ENCODE results near the gene RAB3C.

RAB3C gene

GRCh38 chr5:58893551-58893950, 310.7 kb downstream of the RAB3C start:
- no peak for DNase-seq (ENCODE audit: extremely low read depth, insufficient read length)
- TF ChIP-seq, protein P1, sequence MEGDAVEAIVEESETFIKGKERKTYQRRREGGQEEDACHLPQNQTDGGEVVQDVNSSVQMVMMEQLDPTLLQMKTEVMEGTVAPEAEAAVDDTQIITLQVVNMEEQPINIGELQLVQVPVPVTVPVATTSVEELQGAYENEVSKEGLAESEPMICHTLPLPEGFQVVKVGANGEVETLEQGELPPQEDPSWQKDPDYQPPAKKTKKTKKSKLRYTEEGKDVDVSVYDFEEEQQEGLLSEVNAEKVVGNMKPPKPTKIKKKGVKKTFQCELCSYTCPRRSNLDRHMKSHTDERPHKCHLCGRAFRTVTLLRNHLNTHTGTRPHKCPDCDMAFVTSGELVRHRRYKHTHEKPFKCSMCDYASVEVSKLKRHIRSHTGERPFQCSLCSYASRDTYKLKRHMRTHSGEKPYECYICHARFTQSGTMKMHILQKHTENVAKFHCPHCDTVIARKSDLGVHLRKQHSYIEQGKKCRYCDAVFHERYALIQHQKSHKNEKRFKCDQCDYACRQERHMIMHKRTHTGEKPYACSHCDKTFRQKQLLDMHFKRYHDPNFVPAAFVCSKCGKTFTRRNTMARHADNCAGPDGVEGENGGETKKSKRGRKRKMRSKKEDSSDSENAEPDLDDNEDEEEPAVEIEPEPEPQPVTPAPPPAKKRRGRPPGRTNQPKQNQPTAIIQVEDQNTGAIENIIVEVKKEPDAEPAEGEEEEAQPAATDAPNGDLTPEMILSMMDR (IDR thresholded peaks at IDR 0.05; ENCODE audit: insufficient read depth, low read length, poor library complexity, severe bottlenecking) = no peak
- no peaks in the 10 kb centered on the region for H3K36me3 ChIP-seq (ENCODE audit: control insufficient read depth, insufficient read depth, low read length)
- H3K4me3 ChIP-seq (replicated peaks; ENCODE audit: low read depth, low read length) = no peak overlapping the region
- H3K27me3 ChIP-seq (replicated peaks; ENCODE audit: control insufficient read depth, insufficient read depth, low read length) = no peaks in the 10 kb centered on the region; the same call in 1 of the 2 replicates

GRCh38 chr5:58898006-58898405, 315.1 kb downstream of the RAB3C start:
- no peak for DNase-seq (ENCODE audit: extremely low read depth, insufficient read length)
- Histone ChIP-seq H3K27me3 (replicated peaks; ENCODE audit: control insufficient read depth, insufficient read depth, low read length) (peaks cover 2% of the 10 kb centered on the region; the same call in 1 of the 2 replicates), H3K4me3 (replicated peaks; ENCODE audit: low read depth, low read length) (no peak overlapping the region), H3K36me3 (ENCODE audit: control insufficient read depth, insufficient read depth, low read length) (no peaks in the 10 kb centered on the region)
- TF ChIP-seq, protein P1 (IDR thresholded peaks at IDR 0.05; ENCODE audit: insufficient read depth, low read length, poor library complexity, severe bottlenecking) = no peak

- H3K27me3 ChIP-seq (replicated peaks; ENCODE audit: control insufficient read depth, insufficient read depth, low read length) = peaks cover 2% of the 10 kb centered on the region; the same call in 1 of the 2 replicates
- no peaks in the 10 kb centered on the region for H3K36me3 ChIP-seq (ENCODE audit: control insufficient read depth, insufficient read depth, low read length)
- TF ChIP-seq, protein P1 (IDR thresholded peaks at IDR 0.05; ENCODE audit: insufficient read depth, low read length, poor library complexity, severe bottlenecking) = no peak
- DNase-seq (ENCODE audit: extremely low read depth, insufficient read length) = no peak
- H3K4me3 ChIP-seq (replicated peaks; ENCODE audit: low read depth, low read length) = no peak overlapping the region
Observed at GRCh38 chr5:58898538-58898937, 315.7 kb downstream of the RAB3C start.

DNA sequence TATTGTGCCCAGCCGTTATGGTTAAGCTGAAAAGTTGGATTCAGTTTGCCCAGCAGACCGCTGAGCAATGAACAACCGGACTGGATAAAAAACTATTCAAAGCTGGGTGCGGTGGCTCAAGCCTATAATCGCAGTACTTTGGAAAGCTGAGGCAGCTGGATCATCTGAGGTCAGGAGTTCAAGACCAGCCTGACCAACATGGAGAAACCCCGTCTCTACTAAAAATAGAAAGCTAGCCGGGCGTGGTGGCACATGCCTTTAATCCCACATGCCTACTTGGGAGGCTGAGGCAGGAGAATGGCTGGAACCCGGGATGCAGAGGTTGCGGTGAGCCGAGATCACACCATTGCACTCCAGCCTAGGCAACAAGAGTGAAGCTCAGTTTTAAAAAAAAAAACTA, 318.4 kb downstream of the RAB3C start:
- H3K27me3 ChIP-seq (replicated peaks; ENCODE audit: control insufficient read depth, insufficient read depth, low read length) = peaks cover 2% of the 10 kb centered on the region
- TF ChIP-seq, protein P1 (IDR thresholded peaks at IDR 0.05; ENCODE audit: insufficient read depth, low read length, poor library complexity, severe bottlenecking) = no peak

DNA sequence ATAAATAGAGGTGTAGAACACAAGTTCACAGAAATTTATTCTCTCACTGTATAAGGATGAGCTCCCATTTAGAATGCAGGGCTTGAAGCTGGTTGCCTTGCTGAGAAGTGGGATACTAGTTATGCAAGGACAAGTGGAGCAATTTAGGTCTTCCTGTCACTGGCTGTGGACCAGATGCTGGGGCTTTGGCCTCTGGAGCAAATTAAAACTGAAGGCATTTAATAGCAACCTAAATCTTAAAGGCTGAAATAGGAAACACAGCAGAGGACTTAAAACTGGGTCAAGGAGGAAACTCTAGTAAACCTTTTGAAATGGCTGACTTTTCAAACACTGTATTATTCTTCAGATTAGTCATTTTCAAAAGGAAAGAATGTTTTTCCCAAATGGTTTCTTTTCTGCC, 319.4 kb downstream of the RAB3C start:
- no peak for DNase-seq (ENCODE audit: extremely low read depth, insufficient read length)
- Histone ChIP-seq H3K27me3 (replicated peaks; ENCODE audit: control insufficient read depth, insufficient read depth, low read length) (peaks cover 2% of the 10 kb centered on the region), H3K36me3 (ENCODE audit: control insufficient read depth, insufficient read depth, low read length) (no peaks in the 10 kb centered on the region), H3K4me3 (replicated peaks; ENCODE audit: low read depth, low read length) (no peak overlapping the region)
- TF ChIP-seq, protein P1 (IDR thresholded peaks at IDR 0.05; ENCODE audit: insufficient read depth, low read length, poor library complexity, severe bottlenecking) = no peak

More for the DNA sequence above, 318.4 kb downstream of the RAB3C start:
- no peak for DNase-seq (ENCODE audit: extremely low read depth, insufficient read length)
- Histone ChIP-seq H3K36me3 (ENCODE audit: control insufficient read depth, insufficient read depth, low read length) (no peaks in the 10 kb centered on the region), H3K4me3 (replicated peaks; ENCODE audit: low read depth, low read length) (no peak overlapping the region)

DNA sequence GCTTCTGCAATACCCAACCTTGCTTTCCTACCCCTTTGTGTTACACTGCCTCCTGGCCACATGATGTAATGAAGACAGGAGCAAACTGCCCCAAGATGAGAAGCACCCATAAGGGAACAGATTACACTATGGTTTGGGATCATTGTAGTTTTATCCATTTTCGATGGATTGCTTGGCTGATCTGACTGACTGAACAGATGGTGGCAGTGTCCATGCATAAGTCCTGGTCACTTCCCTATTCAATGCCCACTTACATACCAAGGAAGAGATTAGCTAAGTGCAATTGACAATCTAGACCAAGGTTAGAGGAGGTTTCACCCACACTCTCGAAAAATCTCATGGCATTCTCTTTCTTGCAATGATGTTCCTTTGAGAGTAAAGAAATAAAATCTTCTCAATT, 319.9 kb downstream of the RAB3C start:
- Histone ChIP-seq H3K4me3 (replicated peaks; ENCODE audit: low read depth, low read length) (no peak overlapping the region), H3K27me3 (replicated peaks; ENCODE audit: control insufficient read depth, insufficient read depth, low read length) (peaks cover 2% of the 10 kb centered on the region), H3K36me3 (ENCODE audit: control insufficient read depth, insufficient read depth, low read length) (no peaks in the 10 kb centered on the region)
- TF ChIP-seq, protein P1 (IDR thresholded peaks at IDR 0.05; ENCODE audit: insufficient read depth, low read length, poor library complexity, severe bottlenecking) = no peak
- DNase-seq (ENCODE audit: extremely low read depth, insufficient read length) = no peak
